GM12891 (cell line): ENCODE data around the gene CXXC5.

Source experiments
- DNase-seq: peaks from one replicate; pipeline ENCODE4 v3.0.0; 2011; ENCODE audit warnings: low spot score; ENCODE audit not compliant: insufficient read length
- FAIRE-seq: peaks from 2 replicates; lab custom pipeline; 2011; peaks lifted over from hg19 to GRCh38; lab: Jason Lieb, UNC
- PAX5 ChIP-seq: IDR thresholded peaks from 2 replicates; pipeline ENCODE4 v1.6.1; 2011; ENCODE audit warnings: low read length, moderate library complexity, mild to moderate bottlenecking; ENCODE audit not compliant: insufficient read depth, severe bottlenecking
- POLR2A ChIP-seq: IDR thresholded peaks from 2 replicates; pipeline ENCODE4 v1.6.1; 2011; ENCODE audit warnings: low read depth, low read length, control low read depth
- POLR2AphosphoS5 ChIP-seq: IDR thresholded peaks from 2 replicates; pipeline ENCODE4 v1.6.1; 2011; ENCODE audit warnings: low read depth, low read length, control low read depth
- POU2F2 ChIP-seq: IDR thresholded peaks from 2 replicates; pipeline ENCODE4 v1.6.1; 2011; ENCODE audit warnings: low read depth, mild to moderate bottlenecking, control low read depth, low read length, moderate library complexity
- SPI1 ChIP-seq: IDR thresholded peaks from 2 replicates; pipeline ENCODE4 v1.6.1; 2011; ENCODE audit warnings: low read depth, low read length, control low read depth
- TAF1 ChIP-seq: IDR thresholded peaks from 2 replicates; pipeline ENCODE4 v1.6.1; 2011; ENCODE audit warnings: low read depth, low read length, control low read depth

CXXC5 gene

GRCh38 chr5:139658928-139659667 is 10.9 kb downstream of the CXXC5 start:
- DNase-seq: no peak
- peak; percentile 50 for FAIRE-seq
- no peak for TF ChIP-seq POLR2A
- TF ChIP-seq PAX5: no peak
- TF ChIP-seq POLR2AphosphoS5: no peak
- no peak for TF ChIP-seq POU2F2
- TF ChIP-seq TAF1: no peak
- no peak for TF ChIP-seq SPI1

- TF ChIP-seq POU2F2: no peak
- TF ChIP-seq TAF1: no peak
- no peak for TF ChIP-seq PAX5
- TF ChIP-seq SPI1: no peak
- no peak for TF ChIP-seq POLR2A
- no peak for TF ChIP-seq POLR2AphosphoS5
- DNase-seq: no peak
- no peak for FAIRE-seq
Measured at GRCh38 chr5:139659695-139660101, 11.5 kb downstream of the CXXC5 start.

GRCh38 chr5:139660105-139660922 is 12.2 kb downstream of the CXXC5 start:
- DNase-seq (no peak), FAIRE-seq (peak; percentile 26)
- TF ChIP-seq SPI1 (no peak), PAX5 (no peak), TAF1 (no peak), POLR2AphosphoS5 (no peak), POU2F2 (no peak), POLR2A (no peak)

GRCh38 chr5:139660923-139661814 is 13.0 kb downstream of the CXXC5 start:
- DNase-seq (no peak), FAIRE-seq (peak; percentile 75)
- TF ChIP-seq POLR2A (no peak), SPI1 (peak; percentile 17; the same call in 1 of the 2 replicates)

- TF ChIP-seq TAF1 (no peak), POLR2A (no peak), SPI1 (no peak), POLR2AphosphoS5 (no peak), POU2F2 (no peak), PAX5 (no peak)
- FAIRE-seq (peak; percentile 57), DNase-seq (no peak)
Measured at GRCh38 chr5:139662617-139663016, 14.5 kb downstream of the CXXC5 start.

GRCh38 chr5:139663207-139664085 is 15.3 kb downstream of the CXXC5 start:
- FAIRE-seq (peak; percentile 56), DNase-seq (no peak)
- TF ChIP-seq PAX5 (no peak), POLR2A (no peak), POU2F2 (no peak)

GRCh38 chr5:139664086-139664693 is 16.0 kb downstream of the CXXC5 start:
- DNase-seq (peak; percentile 68), FAIRE-seq (peak; percentile 85)
- TF ChIP-seq POU2F2 (no peak), SPI1 (peak; percentile 96), PAX5 (peak; percentile 3)

- TF ChIP-seq POLR2A (no peak), PAX5 (no peak), POU2F2 (no peak), SPI1 (no peak), POLR2AphosphoS5 (no peak), TAF1 (no peak)
Measured at GRCh38 chr5:139664727-139665351, 16.7 kb downstream of the CXXC5 start.

More at GRCh38 chr5:139664727-139665351, 16.7 kb downstream of the CXXC5 start:
- DNase-seq (no peak), FAIRE-seq (no peak)
